ENCODE data around the gene FGFBP3. TPM values are rescaled to one million over a fixed set of nuclear protein-coding genes. Genes with fewer than 3 reads are reported as not detected.
A peak's percentile ranks its signal among the peaks of the same experiment; 100 is the strongest.

FGFBP3 gene
- total RNA-seq, 6 experiments from 2014 or later: 0.10 to 0.55 (median 0.20) TPM; not detected in 1

DNA sequence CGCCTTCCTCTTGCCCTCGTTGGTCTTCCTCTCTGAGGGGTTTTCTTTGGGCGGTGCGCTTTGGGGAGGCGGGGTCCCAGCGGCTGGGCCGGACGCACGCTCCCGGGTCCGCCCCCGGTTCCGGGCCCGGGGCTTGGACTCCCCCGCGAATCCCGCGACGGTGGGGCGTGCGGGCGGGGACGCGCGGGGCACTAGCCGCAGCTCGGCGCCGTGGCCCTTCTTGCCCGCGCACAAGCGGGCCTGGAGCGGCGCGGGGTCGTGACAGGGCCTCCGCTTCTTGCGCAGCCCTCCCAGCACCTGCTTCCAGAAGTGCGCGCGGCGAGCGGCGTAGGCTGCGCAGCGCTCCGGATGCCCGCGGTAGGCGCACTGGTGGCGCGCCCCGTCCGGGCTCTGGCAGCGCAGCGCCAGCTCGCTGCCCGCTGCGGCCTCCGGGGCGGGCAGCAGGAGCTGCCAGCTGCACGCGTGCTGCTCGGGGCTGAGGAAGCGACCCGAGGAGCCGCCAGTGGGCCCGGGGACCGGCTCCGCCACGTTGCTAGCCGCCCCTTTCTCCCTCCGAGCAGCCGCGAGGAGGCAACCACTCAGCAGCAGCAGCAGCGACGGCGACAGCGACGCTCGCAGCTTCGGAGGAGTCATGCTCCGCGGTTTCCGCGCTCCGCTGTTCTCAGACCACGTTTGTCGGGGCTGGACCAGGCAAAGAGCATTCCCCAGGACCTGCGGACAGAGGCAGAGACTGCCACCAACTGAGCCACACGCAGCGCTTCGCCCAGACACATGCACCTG is 759 bp downstream of the FGFBP3 start:
- no peaks in the 10 kb centered on the region for H3K36me3 ChIP-seq
- H3K9me3 ChIP-seq: no peaks in the 10 kb centered on the region
- 0% methylated on average over 17 of the region's 93 CpGs for WGBS (ENCODE audit: insufficient coverage, low coverage, low lambda C conversion rate, missing lambda C conversion rate)
- DNase-seq: peak; percentile 78 to 82 (median 82)
- peak; percentile 92 to 96 (median 94) for ATAC-seq
- H3K27me3 ChIP-seq: no peaks in the 10 kb centered on the region
- intact Hi-C loops (cut with DNase I): no loop called here
- peak overlapping the region; percentile 20 to 52 (median 34) for H3K27ac ChIP-seq
- peaks cover 0 to 6% (median 0%) of the 10 kb centered on the region in 4 donors for H3K4me1 ChIP-seq
- peak overlapping the region; percentile 50 to 83 (median 74) for H3K4me3 ChIP-seq
- peak; percentile 54 for TF ChIP-seq POLR2A (IDR thresholded peaks at IDR 0.05)
- TF ChIP-seq, protein P1, sequence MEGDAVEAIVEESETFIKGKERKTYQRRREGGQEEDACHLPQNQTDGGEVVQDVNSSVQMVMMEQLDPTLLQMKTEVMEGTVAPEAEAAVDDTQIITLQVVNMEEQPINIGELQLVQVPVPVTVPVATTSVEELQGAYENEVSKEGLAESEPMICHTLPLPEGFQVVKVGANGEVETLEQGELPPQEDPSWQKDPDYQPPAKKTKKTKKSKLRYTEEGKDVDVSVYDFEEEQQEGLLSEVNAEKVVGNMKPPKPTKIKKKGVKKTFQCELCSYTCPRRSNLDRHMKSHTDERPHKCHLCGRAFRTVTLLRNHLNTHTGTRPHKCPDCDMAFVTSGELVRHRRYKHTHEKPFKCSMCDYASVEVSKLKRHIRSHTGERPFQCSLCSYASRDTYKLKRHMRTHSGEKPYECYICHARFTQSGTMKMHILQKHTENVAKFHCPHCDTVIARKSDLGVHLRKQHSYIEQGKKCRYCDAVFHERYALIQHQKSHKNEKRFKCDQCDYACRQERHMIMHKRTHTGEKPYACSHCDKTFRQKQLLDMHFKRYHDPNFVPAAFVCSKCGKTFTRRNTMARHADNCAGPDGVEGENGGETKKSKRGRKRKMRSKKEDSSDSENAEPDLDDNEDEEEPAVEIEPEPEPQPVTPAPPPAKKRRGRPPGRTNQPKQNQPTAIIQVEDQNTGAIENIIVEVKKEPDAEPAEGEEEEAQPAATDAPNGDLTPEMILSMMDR (IDR thresholded peaks at IDR 0.05): peak; percentile 27 to 54 (median 43)

DNA sequence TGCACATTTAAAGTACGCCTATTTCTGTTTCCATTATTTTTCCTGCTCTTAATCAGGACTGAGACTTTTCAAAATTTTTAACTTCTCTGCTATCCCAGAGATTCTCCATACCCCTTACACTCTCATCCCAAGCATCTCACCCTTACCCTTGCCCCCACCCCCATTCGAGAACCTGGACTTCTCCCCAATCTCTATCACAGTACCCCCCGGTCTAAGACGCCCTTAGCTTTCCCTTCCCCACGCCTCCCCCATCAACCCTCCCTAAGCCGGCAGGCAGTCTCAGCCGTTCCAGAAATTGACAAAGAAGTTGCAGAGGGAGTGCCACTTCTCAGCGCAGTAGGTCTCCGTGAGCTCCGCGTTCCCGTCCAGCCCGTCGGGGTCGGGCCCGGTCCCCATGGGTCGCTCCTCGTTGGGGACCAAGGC is 1.4 kb downstream of the FGFBP3 start:
- peak in 2 of 4 donors; percentile 5 to 9 for ATAC-seq

GRCh38 chr10:91907033-91907594 is 2.2 kb downstream of the FGFBP3 start:
- TF ChIP-seq, protein P1 (IDR thresholded peaks at IDR 0.05): no peak
- no peak for TF ChIP-seq POLR2A (IDR thresholded peaks at IDR 0.05)
- Histone ChIP-seq H3K27me3 (no peaks in the 10 kb centered on the region), H3K36me3 (no peaks in the 10 kb centered on the region), H3K9me3 (no peaks in the 10 kb centered on the region), H3K4me1 (peaks cover 0 to 6% (median 0%) of the 10 kb centered on the region in 4 donors), H3K27ac (no peak overlapping the region), H3K4me3 (no peak overlapping the region)
- intact Hi-C loops (cut with DNase I): no loop called here
- no peak for DNase-seq
- WGBS (ENCODE audit: insufficient coverage, low coverage, low lambda C conversion rate, missing lambda C conversion rate): 96% methylated on average over 5 of the region's 5 CpGs
- ATAC-seq: no peak

More for the DNA sequence above, 1.4 kb downstream of the FGFBP3 start:
- DNase-seq: no peak
- Histone ChIP-seq H3K36me3 (no peaks in the 10 kb centered on the region), H3K4me3 (peak overlapping the region; percentile 50 to 83 (median 74)), H3K4me1 (peaks cover 0 to 6% (median 0%) of the 10 kb centered on the region in 4 donors), H3K9me3 (no peaks in the 10 kb centered on the region), H3K27ac (peak overlapping the region in 1 of 3 donors; percentile 52), H3K27me3 (no peaks in the 10 kb centered on the region)
- WGBS (ENCODE audit: insufficient coverage, low coverage, low lambda C conversion rate, missing lambda C conversion rate): 5% methylated on average over 11 of the region's 18 CpGs
- no peak for TF ChIP-seq POLR2A (IDR thresholded peaks at IDR 0.05)
- TF ChIP-seq, protein P1 (IDR thresholded peaks at IDR 0.05): no peak
- intact Hi-C loops (cut with DNase I): no loop called here

DNA sequence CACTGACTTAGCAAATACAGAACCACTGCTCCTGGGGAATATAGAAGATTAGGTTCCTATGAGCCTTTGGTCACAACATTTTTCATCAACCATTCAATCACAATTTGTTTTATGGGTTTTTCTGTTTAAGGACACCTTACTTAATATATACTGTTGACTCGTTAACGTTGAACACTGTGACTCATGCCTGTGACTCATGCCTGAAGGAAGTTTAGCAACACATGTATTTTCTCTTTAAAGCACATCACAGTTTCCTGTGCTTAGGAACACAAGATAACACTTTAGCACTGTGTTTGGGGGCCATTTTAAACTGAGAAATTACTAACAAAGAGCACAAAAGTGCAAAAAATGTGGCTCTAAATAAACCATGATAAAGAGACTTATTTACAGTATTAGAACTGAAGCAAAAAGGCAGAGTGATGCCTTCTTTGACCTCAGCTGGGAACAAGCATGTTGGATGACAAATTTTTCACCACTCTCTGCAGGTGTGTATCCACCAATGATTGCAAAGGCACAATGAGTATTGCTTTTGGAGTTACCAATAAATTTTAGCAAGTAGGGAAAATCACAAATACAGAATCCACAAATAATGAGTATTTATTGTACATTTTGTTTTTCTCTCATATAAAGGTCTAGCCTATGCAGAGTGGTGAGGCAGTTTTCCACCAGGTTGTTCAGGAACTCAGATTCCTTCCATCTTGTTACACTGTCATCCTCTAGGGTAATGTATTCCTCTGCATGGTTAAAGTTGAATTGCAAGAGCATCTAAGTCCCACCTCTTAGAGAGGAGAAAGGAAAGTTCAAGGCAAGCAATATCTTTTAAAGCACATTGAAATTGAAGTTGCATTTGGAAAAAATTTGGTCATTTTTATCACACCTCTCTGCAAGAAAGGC is 7.3 kb downstream of the FGFBP3 start:
- H3K4me1 ChIP-seq: no peaks in the 10 kb centered on the region
- peak; percentile 68 to 99 (median 77) for ATAC-seq
- TF ChIP-seq, protein P1 (IDR thresholded peaks at IDR 0.05): no peak
- TF ChIP-seq POLR2A (IDR thresholded peaks at IDR 0.05): no peak
- intact Hi-C loops (cut with DNase I): no loop called here
- no peaks in the 10 kb centered on the region for H3K27me3 ChIP-seq
- no peaks in the 10 kb centered on the region for H3K36me3 ChIP-seq
- H3K9me3 ChIP-seq: no peaks in the 10 kb centered on the region
- H3K4me3 ChIP-seq: no peak overlapping the region
- no peak overlapping the region for H3K27ac ChIP-seq
- WGBS (ENCODE audit: insufficient coverage, low coverage, low lambda C conversion rate, missing lambda C conversion rate): 4% methylated on average over 2 of the region's 2 CpGs
- DNase-seq: no peak
